ENCODE data around the gene TBC1D8.

TBC1D8 gene

DNA sequence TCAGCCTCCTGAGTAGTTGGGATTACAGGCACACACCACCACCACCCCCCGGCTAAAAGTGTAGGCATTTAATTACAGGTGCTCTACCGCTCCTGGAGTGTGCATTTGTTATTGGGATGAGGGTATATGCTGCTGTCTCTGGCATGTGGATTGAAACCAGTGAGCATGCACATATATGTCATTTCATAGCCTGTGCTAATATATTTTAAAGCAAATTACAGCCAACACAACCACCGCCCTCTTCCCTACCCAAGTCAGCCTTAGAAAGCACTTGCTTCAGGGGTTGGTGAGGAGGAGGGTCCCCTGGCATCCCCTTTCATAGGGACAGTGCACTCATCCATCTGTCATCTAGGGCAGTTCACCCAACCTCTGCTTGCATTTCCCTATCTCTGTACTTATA lies 10.5 kb upstream of the TBC1D8 start:
- DNase-seq: no peak

DNA sequence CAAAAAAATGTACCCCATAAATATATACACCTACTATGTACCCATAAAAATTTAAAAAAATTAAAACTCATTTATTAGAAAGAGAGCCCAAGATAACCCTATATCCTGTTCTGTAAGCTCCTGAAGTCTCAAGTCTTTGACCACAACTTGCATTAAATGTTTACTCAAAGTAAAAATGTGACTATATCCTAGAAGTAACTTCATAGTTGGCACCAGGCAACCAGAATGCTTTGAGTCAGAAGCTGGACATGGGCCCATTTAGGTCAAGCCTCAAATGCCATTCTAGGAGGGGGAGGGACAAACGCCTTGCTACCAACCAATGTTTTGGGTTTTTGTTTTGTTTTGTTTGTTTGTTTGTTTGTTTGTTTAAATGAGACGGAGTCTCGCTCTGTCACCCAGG lies 9.3 kb upstream of the TBC1D8 start:
- no peak for DNase-seq

DNA sequence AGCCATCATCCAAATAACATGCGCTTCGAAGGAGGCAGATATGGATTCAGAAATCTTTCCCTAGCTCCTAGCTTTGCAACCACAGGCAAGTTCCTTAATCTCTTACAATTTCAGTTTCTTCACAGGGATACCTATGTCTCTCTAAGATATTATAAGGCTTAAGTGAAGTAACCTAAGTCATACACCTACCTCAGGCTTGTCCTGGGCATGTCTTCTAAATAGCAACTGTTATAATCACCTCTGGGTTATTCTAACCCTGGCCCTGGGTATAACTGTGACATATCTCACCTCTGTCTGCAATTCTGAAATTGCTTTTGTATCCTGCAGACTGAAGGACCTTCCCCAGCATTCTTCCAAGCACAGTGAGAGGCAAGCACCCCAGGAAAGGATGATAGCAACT lies 8.3 kb upstream of the TBC1D8 start:
- DNase-seq: no peak

DNA sequence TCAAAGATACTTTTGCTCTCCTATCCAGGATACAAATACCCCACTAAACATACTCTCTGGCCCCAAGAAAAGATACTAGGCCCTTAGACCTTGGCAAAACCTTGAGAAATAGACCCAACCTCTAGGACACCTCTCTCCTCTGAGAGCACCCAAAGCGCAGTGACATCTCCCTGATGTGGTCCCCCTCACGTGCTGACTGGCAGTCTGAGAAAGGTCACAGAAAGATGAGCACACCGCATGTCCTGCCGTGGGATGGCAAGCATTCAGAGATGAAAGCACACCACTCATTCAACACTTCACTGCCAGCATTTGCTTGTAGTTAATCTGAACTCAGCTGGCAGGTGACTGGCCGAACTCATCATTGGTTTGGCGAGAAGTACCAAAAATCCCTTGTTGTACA lies 6.1 kb upstream of the TBC1D8 start:
- DNase-seq: no peak

DNA sequence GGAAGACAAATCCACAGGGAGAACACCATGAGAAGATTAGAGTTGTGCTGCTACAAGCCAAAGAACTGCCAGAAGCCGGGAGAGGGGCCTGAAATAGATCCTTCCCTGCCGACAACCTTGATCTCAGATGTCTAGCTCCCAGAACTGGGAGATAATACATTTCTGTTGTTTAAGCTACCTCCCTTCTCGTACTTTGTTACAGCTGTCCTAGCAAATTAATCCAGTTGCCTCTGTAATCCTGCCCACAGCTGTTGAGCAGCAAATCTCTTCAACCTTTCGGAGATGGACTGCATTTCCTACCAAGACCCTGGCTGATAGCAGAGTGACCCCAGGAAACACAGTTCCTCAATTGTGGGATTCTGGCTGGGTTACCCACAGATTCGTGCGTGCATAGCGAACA lies 2.6 kb upstream of the TBC1D8 start:
- no peak for DNase-seq

DNA sequence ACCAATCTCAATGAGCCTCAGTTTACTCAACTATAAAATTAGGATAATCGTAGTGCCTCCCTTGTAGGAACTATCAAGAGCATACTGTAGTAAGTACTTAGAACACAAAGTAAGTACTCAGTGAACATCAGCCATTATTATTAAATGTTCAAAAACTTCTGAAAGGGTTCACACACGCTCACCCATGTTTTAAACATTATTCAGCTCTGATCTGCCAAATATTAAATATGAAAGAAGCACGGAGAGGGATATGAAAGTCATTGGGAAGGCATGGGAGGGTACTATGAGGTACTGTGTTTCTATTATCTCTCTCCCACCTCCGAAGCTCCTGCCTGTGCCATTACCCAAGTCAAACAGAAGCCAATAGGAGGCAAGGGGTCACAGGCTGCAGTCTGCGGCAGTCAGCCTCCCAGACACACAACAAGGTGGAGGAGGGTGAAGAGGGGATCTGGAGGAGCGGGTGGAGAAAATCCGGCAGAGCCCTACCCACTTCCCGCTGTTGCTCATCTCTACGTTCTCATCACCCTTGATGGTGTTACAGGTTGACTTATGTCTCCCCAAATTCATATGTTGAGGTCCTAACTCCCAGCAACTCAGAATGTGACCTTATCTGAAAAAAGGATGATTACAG lies 2.0 kb upstream of the TBC1D8 start:
- no peak for DNase-seq

DNA sequence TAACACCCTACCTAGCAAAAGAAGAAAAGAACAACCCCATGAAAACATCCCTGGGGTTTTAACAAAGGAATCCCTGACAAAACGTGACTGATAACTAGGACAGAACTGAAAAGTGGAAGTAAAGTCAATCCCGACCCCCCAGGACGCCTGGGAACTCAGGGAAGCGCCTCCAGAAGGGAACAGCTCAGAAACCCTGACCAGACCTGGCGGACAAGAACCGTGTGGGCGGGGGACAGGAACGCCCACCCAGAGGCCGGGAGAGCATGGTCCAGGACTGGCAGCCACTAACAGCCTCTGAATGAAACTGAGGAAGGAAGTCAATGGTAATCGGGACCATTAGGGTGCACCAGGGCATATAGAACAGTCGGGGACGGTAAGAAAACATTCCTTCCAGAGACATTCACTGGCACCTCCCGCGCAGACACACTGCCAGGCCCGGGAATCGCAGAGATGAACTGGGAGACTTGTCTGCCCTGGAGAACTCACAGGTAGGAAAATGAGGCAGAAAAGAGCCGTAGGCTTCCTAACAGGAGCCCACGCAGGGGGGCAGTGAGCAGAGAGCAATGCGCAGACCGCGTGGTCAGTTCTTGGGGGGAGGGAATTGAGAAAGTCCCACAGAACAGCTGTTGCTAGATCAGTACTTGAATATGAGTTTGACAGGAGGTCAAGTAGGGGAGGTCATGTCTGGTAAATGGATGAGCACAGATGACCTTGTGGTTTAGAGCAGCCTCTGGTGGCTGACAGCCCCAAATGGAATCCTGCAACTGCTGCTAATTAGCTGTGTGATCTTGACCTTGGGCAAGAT lies 1.3 kb upstream of the TBC1D8 start:
- peak; percentile 7 for DNase-seq

DNA sequence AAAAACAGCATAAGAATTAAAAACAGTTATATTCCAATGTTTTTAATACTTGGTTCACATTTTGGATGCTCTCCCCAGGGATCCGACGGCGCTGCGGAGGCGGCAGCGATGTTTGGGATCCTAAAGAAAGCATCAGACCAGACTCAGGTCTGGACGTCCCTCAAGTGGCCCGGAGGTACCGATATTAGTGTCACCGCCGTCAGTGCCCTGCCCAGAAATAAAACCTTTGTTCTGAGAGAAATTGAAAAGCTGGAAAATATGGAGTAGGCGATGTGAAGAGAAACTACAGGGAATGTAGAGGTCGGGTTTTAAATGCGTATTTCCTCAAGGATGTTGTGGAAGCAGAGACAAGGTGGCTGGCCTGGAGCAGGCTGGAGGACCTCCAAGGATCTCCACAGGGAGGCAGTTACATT lies 683 bp upstream of the TBC1D8 start:
- DNase-seq: no peak

DNA sequence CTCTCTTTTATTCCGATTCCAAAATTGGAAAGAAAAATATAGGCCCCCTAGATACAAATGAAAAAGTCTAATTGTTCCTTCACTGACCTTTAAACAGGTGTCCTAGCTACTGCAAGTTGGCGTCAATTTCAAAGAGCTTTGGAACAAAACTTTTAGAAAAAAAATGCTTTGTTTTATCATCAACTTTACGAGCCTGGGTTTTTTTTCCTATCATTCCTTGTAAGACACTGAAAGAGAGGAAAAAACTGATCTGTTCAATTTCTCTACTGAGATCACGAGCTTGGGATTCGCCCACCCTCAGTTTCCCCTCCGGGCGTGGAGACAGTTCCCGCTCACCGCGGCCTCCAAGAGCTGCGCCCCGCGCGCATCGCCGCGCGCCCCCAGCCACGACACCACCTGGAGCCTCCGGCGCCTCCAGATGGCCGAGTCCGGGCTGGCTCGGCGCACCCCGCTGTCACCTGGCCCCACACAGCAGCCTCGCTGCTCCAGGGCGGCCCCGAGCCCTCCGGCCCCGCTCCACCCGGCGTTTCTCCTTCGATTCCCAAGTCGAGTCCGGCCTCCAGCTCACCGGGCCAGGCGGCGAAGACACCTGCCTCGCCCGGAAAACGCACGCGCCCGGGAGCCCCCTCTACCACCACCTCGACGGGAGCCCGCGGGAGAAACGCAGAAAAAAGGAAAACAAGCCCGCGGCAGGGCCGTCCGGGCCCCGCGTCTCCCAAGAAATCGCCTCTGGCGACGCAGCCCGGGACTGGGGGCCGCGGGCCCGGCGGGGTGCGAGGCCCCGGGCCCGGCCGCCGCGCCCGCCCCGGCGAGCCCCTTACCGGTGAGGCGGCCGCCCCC lies 656 bp downstream of the TBC1D8 start:
- peak; percentile 6 for DNase-seq

DNA sequence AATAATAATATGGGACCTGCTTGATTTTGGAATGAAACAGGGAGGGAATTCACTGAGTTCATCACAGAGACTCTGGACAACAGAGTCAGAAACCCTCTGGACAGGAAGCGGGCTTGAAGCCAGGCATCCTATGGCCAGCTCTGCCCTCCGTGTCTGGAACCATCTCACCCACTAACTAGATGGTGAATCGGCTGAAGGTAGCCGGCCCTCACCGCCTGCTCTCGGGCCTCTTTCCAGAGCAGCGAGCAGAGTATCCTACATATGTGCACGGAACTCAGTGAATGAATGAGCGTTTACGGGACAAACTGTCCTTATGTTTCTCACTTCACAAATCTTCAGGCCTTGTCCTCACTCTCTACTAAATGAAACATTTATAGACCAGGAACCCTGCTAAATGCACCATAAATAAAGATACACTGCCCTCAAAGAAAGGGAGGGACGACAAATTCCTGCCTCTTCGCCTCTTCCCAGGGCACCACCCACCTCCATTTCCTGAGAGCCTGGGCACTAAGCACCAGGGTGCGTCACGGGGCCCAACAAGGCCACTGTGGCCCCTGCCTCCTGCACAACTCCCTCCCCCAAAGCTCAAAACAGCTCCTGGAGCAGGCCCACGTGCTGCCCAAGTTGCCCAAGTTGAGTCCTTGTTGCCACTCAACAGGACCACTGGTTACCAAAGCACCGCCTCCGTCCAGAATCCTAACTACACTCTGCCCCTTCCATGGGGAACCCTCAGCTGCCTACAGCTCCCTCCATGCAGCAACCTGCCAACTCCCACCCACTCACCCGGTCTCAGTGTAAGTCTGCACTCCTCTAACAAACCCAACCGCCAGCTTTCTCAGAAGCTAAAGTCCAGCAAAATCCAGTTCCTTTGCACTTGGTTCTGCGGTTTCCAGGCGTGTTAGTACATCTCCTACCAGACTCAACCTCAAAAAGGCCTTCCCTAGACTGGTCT lies 1.7 kb downstream of the TBC1D8 start:
- no peak for DNase-seq

DNA sequence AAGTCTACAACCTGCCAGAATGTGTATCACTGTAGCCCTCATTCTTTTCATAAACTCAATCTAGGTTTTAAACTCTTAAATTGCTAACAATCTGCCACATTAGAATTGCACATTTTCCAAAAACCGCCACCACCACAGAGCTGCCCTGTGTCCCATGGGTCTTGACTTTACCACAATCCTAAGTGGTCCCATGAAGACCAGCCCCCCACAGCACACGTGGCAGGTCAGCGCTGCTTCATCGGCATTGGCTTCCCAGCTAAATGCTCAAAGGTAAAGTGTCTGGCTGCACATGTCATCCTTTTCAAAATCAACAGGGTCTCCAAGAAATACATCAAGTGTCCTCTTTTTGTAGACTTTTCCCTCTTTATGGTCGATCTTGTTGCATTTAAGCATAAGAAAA lies 2.4 kb downstream of the TBC1D8 start:
- no peak for DNase-seq

DNA sequence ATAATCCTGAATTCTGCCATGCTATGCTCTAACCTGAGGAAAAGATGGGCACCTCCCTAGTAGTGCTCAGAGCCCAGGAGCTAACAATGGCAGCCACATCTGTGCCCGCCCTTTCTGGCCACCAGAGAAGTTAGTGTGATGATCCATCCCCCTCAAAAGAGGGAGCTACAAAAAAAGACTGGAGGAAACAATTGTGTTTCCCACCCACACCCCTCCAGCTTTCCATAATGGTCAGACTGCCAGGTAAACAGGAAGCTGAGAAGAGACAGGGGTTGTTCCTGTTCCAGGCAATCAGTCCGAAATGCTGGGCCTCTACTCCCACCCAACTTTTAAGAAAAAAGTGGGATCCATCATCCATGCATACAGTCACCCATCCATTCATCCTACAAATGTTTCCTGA lies 3.2 kb downstream of the TBC1D8 start:
- DNase-seq: no peak

DNA sequence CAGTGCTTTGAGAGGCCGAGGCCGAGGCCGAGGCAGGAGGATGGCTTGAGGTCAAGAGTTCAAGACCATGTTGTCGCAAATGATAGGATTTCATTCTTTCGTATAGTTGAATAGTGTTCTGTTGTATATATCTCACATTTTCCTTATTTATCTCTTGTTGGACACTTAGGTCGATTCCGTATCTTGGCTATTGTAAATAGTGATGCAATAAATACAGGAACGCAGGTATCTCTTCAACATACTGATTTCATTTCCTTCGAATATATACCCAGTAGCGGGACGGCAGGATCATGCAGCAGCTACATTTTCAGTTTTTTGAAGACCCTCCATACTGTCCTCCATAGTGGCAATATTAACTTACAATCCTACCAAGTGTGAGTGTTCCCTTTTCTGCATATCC lies 4.1 kb downstream of the TBC1D8 start:
- no peak for DNase-seq

DNA sequence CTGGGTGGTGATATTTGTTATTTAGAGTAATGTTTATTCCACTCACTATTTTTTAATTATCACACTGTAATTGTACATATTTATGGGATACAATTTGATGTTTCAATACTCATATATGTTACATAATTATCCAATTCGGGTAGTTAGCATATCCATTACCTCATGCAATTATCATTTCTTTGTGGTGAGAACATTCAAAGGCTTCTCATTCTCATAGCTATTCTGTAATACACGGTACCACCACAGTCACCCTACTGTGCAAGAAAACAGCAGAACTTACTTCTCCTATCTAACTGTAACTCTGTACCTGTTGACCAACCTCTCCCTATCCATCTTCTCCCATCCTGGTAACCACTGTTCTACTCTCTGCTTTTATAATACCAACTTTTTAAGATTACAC lies 4.6 kb downstream of the TBC1D8 start:
- DNase-seq: no peak

DNA sequence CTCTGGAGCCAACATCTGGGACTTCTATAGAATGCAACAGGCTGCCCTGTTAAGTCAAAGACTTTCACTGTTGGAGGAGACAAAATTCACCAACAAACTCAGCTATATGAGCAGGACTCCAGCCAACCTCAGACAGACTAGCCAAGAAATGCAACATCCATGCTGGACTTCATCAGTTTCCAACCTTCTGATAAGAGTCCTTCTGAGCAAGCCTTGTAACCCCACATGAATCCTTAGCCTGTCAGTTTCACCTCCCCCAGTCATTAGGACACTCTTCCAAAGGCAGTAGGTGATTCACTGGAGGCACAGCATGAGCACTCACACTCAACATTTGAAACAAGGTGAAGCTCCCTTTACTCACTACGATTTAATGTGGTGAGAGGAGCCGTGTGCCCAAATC lies 5.8 kb downstream of the TBC1D8 start:
- DNase-seq: no peak

DNA sequence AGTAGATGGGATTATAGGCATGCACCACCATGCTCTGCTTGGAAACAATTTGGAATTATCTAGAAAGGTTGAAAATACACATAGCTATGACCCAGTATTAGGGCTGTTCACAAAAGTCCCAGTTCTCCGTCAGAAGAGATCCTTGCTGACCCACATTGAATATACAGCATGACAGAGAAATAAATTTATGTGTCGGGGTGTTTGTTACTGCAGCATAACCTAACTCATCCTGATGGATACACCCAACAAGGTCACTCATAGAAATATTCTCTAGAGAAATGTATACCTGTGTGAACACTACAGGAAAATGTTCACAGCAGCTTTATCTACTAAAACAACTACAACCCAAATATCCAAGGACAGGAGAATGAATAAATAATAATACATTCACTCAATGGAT lies 9.0 kb downstream of the TBC1D8 start:
- no peak for DNase-seq

DNA sequence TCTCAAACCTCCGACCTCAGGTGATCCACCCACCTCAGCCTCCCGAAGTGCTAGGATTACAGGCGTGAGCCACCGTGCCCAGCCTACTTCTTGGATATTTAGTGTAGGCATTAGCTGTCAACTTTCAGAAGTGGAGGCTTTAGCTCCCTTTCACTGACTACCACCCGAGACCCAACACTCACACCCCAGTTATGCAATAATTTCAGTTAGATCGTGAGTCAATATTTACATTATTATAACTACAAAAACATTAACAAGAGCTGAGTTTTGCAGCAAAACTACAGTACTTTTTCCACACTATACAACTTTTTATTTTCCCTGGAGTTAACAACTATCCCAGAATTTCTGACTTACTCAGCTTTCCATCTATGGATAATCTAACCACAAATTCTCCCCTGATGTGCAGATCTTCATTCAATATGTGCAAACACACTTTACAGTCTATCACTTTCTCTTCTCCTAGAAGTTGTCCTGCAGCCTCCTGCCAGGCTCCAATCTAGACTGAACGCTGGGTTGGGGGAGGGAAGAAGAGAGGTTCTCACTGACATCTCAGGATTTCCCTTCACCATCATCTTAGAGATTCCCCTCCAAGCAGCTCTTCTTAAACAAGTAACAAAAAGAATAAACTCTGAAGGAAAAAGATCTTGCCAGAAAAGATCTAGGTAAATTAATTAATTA lies 10.1 kb downstream of the TBC1D8 start:
- no peak for DNase-seq

DNA sequence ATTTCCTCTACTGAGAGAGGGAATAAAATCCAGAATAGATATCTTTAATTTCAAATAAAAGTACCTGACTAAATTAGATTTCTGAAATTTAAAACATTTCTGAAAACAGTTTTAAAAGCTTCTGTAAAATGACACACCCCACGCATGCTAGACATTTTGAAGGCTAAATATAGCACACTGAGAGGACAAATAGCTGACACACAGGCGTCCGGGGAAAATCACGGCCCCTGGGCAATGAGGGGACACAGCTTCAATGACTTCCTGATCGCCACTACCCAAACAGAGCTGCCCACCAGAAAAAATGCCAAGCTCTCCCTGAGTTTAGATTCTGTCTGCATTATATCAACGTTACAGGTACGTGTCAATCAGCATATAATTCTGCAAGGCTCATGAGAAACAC lies 10.9 kb downstream of the TBC1D8 start:
- DNase-seq: no peak

DNA sequence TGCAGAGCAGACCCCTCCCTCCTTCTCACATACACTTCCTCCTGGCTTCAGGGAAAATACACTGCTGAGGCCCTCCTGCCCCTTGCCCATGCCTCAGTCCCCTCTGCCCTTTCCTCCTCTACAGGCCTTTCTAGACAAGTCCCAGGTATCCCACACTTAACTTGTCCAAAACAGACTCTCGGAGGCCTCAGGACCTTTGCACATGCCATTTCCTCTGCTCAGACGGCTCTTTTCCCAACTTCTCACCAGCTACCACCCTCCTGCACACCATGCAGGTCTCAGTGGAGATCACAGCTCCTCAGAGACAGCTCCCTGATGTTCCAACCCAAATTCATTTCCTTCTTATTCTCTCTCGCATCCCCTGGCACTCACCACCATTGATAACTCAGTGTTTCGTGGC lies 11.7 kb downstream of the TBC1D8 start:
- no peak for DNase-seq

DNA sequence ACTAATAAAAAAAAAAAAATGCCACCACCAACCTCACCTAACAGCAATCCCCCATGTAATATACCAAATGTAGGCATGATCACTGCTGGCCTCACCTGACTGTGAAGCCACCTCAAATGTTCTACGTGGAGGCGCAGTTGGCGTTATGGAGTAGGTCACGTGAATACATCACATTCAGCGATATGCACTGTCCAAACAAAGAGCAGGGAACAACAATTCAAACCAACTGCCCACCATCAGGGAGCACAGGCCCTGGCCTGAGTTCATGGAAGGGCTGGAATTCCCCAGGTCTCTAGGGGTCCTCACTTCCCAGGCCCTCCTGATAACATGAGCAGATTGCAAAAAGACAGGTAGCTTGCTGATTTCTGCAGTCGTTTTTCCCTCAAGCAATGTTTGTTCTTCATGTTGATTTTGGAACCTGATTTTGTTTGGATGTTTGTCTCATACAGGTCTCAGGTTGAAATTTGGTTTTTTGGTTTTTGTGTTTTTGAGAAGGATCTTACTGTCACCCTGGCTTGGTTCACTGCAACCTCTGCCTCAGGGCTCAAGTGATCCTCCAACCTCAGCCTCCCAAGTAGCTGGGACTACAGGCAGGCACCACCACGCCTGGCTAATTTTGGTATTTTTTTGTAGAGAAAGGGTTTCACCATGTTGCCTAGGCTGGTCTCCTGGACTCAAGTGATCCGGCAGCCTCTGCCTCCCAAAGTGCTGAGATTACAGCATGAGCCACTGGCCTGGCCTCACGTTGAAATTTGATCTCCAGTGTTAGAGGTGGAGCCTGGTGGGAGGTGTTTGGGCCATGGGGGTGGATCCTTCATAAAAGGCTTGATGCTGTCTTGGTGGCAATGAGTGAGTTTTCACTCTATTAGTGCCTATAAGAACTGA lies 15.5 kb downstream of the TBC1D8 start:
- no peak for DNase-seq

DNA sequence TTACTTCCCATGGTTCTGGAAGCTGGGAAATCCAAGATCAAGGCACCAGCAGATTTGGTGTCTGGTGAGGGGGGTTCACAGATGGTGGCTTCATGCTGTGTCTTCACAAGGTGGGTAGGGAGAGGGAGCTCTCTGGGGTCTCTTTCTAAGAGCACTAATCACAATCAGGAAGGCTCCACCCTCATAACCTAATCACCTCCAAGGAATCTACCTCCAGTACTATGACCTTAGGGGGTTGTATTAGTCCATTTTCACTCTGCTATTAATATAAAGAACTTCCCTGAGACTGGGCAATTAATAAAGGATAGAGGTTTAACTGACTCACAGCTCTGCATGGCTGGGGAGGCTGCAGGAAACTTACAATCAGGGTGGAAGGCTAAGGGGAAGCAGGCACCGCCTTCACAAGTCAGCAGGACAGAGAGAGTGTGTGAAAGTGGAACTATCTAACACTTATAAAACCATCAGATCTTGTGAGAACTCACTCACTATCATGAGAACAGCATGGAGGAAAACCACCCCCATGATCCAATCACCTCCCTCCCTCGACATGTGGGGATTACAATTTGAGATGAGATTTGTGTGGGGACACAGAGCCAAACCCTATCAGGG lies 17.6 kb downstream of the TBC1D8 start:
- DNase-seq: no peak
